ENCODE measurements around the gene UNC13B. TPM values are rescaled to one million over a fixed set of nuclear protein-coding genes. Genes with fewer than 3 reads are reported as not detected.
"Not testable (repeated sequence)": the region's sequence is repeated elsewhere in the genome, so short reads cannot be mapped to it uniquely, and the experiment has no call there.

Gene UNC13B
- total RNA-seq, 2 experiments from 2014 or later = 0.25 to 0.68 TPM

GRCh38 chr9:35177520-35177919 lies 15.7 kb downstream of the UNC13B start:
- no peaks in the 10 kb centered on the region for H3K36me3 Mint-ChIP-seq (ENCODE audit: low read depth)
- no peak overlapping the region for H3K27ac Mint-ChIP-seq
- DNase-seq = no peak
- peaks cover 5% of the 10 kb centered on the region for H3K9me3 Mint-ChIP-seq
- ChIA-PET CTCF (no interaction called here), POLR2A (no interaction called here)
- H3K4me1 Mint-ChIP-seq = no peaks in the 10 kb centered on the region
- no peak overlapping the region for H3K4me3 Mint-ChIP-seq
- H3K27me3 Mint-ChIP-seq = peaks cover 7% of the 10 kb centered on the region

DNA sequence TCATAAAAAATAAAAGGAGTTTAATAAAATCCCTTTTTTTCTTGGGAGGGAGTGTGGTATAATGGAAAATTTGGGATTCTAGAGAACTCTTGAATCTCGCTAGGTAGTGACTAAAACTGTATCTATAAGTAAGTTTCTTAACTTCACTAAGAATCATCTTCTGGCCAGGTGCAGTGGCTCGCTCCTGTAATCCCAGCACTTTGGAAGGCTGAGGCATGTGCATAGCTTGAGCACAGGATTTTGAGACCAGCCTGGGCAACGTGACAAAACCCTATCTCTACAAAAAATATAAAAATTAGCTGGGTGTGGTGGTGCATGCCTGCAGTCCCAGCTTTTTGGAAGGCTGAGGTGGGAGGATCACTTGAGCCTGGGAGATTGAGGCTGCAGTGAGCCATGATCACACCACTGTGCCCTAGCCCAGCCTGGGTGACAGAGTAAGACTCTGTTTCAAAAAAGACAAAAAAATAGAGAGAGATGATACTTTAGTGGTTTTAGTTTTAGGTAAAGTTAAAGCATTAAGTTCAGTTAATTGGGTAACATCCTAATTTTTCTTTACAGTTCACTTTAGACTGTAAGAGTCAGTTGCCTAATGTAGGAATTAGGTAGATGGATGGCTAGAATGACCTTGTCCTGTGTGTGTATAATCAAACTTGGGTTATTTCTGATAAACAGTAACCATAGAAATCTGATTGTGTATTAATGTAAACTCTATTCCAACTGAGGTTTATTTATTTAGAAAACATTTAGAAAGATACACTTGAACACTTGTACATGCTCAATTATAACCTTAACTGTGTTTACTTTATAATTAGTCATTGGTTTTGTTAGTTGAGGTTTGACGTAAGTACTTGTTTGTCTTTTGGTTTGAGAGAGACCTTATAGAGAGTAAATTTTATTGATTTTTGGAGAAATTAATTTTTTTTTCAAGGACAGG lies 17.8 kb downstream of the UNC13B start:
- Mint-ChIP-seq H3K36me3 (ENCODE audit: low read depth) (no peaks in the 10 kb centered on the region), H3K27ac (no peak overlapping the region), H3K9me3 (peaks cover 5% of the 10 kb centered on the region), H3K27me3 (peaks cover 7% of the 10 kb centered on the region), H3K4me3 (no peak overlapping the region), H3K4me1 (no peaks in the 10 kb centered on the region)
- CTCF ChIA-PET = no interaction called here
- POLR2A ChIA-PET = no interaction called here
- DNase-seq = no peak

GRCh38 chr9:35180801-35181200 lies 19.0 kb downstream of the UNC13B start:
- ChIA-PET CTCF (no interaction called here), POLR2A (no interaction called here)
- H3K9me3 Mint-ChIP-seq = no peaks in the 10 kb centered on the region
- H3K4me1 Mint-ChIP-seq = no peaks in the 10 kb centered on the region
- DNase-seq = no peak
- H3K4me3 Mint-ChIP-seq = no peak overlapping the region
- no peaks in the 10 kb centered on the region for H3K36me3 Mint-ChIP-seq (ENCODE audit: low read depth)
- no peak overlapping the region for H3K27ac Mint-ChIP-seq
- H3K27me3 Mint-ChIP-seq = no peaks in the 10 kb centered on the region

DNA sequence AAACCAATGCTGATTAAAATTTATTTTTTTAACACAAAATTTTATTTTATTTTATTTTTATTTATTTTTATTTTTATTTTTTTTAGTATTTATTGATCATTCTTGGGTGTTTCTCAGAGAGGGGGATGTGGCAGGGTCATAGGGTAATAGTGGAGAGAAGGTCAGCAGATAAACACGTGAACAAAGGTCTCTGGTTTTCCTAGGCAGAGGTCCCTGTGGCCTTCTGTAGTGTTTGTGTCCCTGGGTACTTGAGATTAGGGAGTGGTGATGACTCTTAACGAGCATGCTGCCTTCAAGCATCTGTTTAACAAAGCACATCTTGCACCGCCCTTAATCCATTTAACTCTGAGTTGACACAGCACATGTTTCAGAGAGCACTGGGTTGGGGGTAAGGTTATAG lies 20.6 kb downstream of the UNC13B start:
- POLR2A ChIA-PET; H3K4me1 Mint-ChIP-seq; CTCF ChIA-PET; H3K36me3 Mint-ChIP-seq (ENCODE audit: low read depth); DNase-seq; H3K27ac Mint-ChIP-seq; H3K27me3 Mint-ChIP-seq; H3K4me3 Mint-ChIP-seq; H3K9me3 Mint-ChIP-seq: not testable (repeated sequence)

GRCh38 chr9:35182996-35183754 lies 21.4 kb downstream of the UNC13B start:
- POLR2A ChIA-PET; H3K9me3 Mint-ChIP-seq; H3K4me1 Mint-ChIP-seq; H3K36me3 Mint-ChIP-seq (ENCODE audit: low read depth); DNase-seq; H3K27me3 Mint-ChIP-seq; H3K27ac Mint-ChIP-seq; H3K4me3 Mint-ChIP-seq; CTCF ChIA-PET: not testable (repeated sequence)

DNA sequence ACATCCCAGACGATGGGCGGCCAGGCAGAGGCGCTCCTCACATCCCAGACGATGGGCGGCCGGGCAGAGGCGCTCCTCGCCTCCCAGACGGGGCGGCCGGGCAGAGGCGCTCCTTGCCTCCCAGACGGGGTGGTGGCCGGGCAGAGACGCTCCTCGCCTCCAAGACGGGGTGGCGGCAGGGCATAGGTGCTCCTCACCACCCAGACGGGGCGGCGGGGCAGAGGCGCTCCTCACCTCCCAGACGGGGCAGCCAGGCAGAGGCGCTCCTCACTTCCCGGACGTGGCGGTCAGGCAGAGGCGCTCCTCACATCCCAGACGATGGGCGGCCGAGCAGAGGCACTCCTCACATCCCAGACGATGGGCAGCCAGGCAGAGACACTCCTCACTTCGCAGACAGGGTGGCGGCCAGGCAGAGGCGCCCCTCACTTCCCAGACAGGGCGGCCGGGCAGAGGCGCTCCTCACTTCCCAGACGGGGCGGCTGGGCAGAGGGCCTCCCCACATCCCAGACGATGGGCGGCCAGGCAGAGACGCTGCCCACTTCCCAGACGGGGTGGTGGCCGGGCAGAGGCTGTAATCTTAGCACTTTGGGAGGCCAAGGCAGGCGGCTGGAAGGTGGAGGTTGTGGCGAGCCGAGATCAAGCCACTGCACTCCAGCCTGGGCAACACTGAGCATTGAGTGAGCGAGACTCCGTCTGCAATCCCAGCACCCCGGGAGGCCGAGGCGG lies 22.1 kb downstream of the UNC13B start:
- H3K4me1 Mint-ChIP-seq; POLR2A ChIA-PET; H3K27me3 Mint-ChIP-seq; CTCF ChIA-PET; DNase-seq; H3K36me3 Mint-ChIP-seq (ENCODE audit: low read depth); H3K27ac Mint-ChIP-seq; H3K9me3 Mint-ChIP-seq; H3K4me3 Mint-ChIP-seq: not testable (repeated sequence)

- Mint-ChIP-seq H3K4me3 (no peak overlapping the region), H3K9me3 (peaks cover 2% of the 10 kb centered on the region), H3K27ac (no peak overlapping the region), H3K36me3 (ENCODE audit: low read depth) (no peaks in the 10 kb centered on the region), H3K4me1 (no peaks in the 10 kb centered on the region), H3K27me3 (no peaks in the 10 kb centered on the region)
- ChIA-PET POLR2A (no interaction called here), CTCF (no interaction called here)
- DNase-seq = no peak
These were observed 24.7 kb downstream of the UNC13B start for GRCh38 chr9:35186524-35186923.

GRCh38 chr9:35190203-35190602 lies 28.4 kb downstream of the UNC13B start:
- no peak overlapping the region for H3K4me3 Mint-ChIP-seq
- peaks cover 3% of the 10 kb centered on the region for H3K36me3 Mint-ChIP-seq (ENCODE audit: low read depth)
- H3K9me3 Mint-ChIP-seq = peaks cover 18% of the 10 kb centered on the region
- ChIA-PET POLR2A (no interaction called here), CTCF (no interaction called here)
- no peaks in the 10 kb centered on the region for H3K27me3 Mint-ChIP-seq
- no peak for DNase-seq
- H3K4me1 Mint-ChIP-seq = no peaks in the 10 kb centered on the region
- no peak overlapping the region for H3K27ac Mint-ChIP-seq

GRCh38 chr9:35191105-35191504 lies 29.3 kb downstream of the UNC13B start:
- DNase-seq = no peak
- peaks cover 18% of the 10 kb centered on the region for H3K9me3 Mint-ChIP-seq
- H3K27ac Mint-ChIP-seq = no peak overlapping the region
- H3K27me3 Mint-ChIP-seq = no peaks in the 10 kb centered on the region
- CTCF ChIA-PET = no interaction called here
- peaks cover 3% of the 10 kb centered on the region for H3K36me3 Mint-ChIP-seq (ENCODE audit: low read depth)
- H3K4me3 Mint-ChIP-seq = no peak overlapping the region
- POLR2A ChIA-PET = no interaction called here
- no peaks in the 10 kb centered on the region for H3K4me1 Mint-ChIP-seq

DNA sequence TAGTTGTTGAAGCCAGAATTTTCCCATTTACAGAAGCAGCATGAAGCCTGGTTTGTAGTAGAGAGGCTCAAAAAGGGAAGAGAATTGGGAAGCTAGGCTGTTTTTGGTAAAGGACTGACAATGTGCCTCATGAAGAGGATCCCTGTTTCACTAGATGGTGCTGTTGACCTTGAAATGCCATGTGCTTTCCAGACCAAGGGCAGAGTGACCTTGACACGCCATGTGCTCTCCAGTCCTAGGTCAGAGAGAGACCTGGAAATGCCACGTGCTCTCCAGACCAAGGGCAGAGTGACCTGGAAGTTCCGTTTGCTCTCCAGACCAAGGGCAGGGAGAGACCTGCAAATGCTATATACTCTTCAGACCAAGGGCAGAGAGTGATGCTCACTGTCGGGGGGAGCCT lies 32.0 kb downstream of the UNC13B start:
- ChIA-PET POLR2A (no interaction called here), CTCF (no interaction called here)
- Mint-ChIP-seq H3K36me3 (ENCODE audit: low read depth) (peaks cover 3% of the 10 kb centered on the region), H3K4me3 (no peak overlapping the region), H3K4me1 (no peaks in the 10 kb centered on the region), H3K27ac (no peak overlapping the region), H3K9me3 (peaks cover 21% of the 10 kb centered on the region), H3K27me3 (no peaks in the 10 kb centered on the region)
- no peak for DNase-seq

GRCh38 chr9:35195683-35196082 lies 33.9 kb downstream of the UNC13B start:
- H3K27me3 Mint-ChIP-seq = no peaks in the 10 kb centered on the region
- no peak overlapping the region for H3K4me3 Mint-ChIP-seq
- H3K9me3 Mint-ChIP-seq = peaks cover 21% of the 10 kb centered on the region
- ChIA-PET CTCF (no interaction called here), POLR2A (no interaction called here)
- no peak overlapping the region for H3K27ac Mint-ChIP-seq
- peaks cover 3% of the 10 kb centered on the region for H3K36me3 Mint-ChIP-seq (ENCODE audit: low read depth)
- no peaks in the 10 kb centered on the region for H3K4me1 Mint-ChIP-seq
- no peak for DNase-seq

GRCh38 chr9:35198191-35198590 lies 36.4 kb downstream of the UNC13B start:
- peaks cover 14% of the 10 kb centered on the region for H3K9me3 Mint-ChIP-seq
- H3K36me3 Mint-ChIP-seq (ENCODE audit: low read depth) = peaks cover 3% of the 10 kb centered on the region
- no peak for DNase-seq
- H3K27ac Mint-ChIP-seq = no peak overlapping the region
- H3K4me1 Mint-ChIP-seq = no peaks in the 10 kb centered on the region
- no peak overlapping the region for H3K4me3 Mint-ChIP-seq
- no peaks in the 10 kb centered on the region for H3K27me3 Mint-ChIP-seq
- ChIA-PET POLR2A (no interaction called here), CTCF (no interaction called here)

DNA sequence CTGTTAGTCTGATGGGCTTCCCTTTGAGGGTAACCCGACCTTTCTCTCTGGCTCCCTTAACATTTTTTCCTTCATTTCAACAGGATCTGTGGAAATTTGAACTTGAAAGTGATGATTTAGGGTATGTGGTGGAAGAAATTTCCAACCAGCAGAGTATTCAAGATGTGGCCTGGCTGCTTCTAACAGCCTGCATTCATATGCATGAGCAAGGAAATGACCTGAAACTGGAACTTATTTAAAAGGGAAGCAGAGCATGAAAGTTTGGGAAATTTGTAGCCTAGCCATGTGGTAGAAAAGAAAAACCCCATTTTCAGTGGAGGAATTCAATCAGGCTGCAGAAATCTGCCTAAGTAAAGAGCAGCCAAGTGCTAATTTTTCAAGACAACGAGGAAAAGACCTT lies 41.7 kb downstream of the UNC13B start:
- Mint-ChIP-seq H3K4me1 (no peaks in the 10 kb centered on the region), H3K4me3 (no peak overlapping the region), H3K9me3 (peaks cover 13% of the 10 kb centered on the region), H3K36me3 (ENCODE audit: low read depth) (no peaks in the 10 kb centered on the region), H3K27ac (no peak overlapping the region), H3K27me3 (peaks cover 2% of the 10 kb centered on the region)
- ChIA-PET POLR2A (no interaction called here), CTCF (no interaction called here)
- DNase-seq = no peak
